Fibroblast of villous mesenchyme (primary cell): ENCODE data around the gene KLHL17. TPM values are rescaled to one million over a fixed set of nuclear protein-coding genes. Genes with fewer than 3 reads are reported as not detected.

Source experiments
- DNase-seq: peaks from one replicate; pipeline ENCODE4 v3.0.0-alpha.2; 2010; ENCODE audit warnings: low read depth
- H3K4me3 ChIP-seq: 2 replicates; pipeline ENCODE4 v1.5.1; 2011; ENCODE audit warnings: low read depth, mild to moderate bottlenecking, low read length
- total RNA-seq: library from RNA; depleted of rRNA; stranded (reverse); fragments of >200 nt; gene quantifications from 2 replicates; pipeline ENCODE4 v1.2.3, GENCODE V29; 2012
- TF ChIP-seq, protein P1 (sequence below): IDR thresholded peaks from 2 replicates; pipeline ENCODE4 v1.5.1; 2012; ENCODE audit warnings: low read depth, mild to moderate bottlenecking, low read length; ENCODE audit not compliant: insufficient read depth

Gene KLHL17
- total RNA-seq, 1 donor: 6.0 TPM

DNA sequence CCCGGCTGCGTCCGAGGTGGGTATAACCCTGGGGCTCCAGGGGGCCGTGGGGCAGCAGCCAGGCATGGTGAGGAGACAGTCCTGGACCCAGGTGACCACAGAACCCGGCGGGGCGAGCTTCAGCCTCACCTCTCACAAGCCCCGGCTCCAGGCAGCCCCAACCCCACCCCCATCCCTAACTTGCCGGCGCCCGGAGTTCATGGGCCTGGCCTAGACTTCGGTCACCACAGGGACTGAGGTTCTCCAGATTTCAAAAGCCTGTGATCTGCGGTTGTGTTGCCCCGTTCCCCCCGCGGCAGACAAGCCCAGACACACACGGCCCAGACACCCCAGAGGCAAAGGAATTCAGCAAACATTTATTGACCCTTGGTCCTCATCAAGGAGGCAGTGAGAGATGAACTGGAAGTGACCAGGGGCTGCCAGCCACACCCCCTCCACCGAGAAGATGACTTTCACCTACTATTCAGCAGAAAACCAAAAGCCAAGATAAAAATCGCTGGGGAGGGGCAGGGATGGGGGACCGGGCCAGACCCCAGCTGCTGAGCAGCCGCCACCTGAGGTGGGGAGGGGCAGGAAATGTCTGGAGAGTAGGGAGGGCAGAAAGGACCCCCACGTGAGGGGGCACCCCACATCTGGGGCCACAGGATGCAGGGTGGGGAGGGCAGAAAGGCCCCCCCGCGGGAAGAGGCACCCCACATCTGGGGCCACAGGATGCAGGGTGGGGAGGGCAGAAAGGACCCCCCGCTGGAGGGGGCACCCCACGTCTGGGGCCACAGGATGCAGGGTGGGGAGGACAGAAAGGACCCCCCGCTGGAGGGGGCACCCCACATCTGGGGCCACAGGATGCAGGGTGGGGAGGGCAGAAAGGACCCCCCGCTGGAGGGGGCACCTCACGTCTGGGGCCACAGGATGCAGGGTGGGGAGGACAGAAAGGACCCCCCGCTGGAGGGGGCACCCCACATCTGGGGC lies 35.6 kb downstream of the KLHL17 start:
- TF ChIP-seq, protein P1, sequence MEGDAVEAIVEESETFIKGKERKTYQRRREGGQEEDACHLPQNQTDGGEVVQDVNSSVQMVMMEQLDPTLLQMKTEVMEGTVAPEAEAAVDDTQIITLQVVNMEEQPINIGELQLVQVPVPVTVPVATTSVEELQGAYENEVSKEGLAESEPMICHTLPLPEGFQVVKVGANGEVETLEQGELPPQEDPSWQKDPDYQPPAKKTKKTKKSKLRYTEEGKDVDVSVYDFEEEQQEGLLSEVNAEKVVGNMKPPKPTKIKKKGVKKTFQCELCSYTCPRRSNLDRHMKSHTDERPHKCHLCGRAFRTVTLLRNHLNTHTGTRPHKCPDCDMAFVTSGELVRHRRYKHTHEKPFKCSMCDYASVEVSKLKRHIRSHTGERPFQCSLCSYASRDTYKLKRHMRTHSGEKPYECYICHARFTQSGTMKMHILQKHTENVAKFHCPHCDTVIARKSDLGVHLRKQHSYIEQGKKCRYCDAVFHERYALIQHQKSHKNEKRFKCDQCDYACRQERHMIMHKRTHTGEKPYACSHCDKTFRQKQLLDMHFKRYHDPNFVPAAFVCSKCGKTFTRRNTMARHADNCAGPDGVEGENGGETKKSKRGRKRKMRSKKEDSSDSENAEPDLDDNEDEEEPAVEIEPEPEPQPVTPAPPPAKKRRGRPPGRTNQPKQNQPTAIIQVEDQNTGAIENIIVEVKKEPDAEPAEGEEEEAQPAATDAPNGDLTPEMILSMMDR: no peak
- H3K4me3 ChIP-seq: no peak overlapping the region
- no peak for DNase-seq

DNA sequence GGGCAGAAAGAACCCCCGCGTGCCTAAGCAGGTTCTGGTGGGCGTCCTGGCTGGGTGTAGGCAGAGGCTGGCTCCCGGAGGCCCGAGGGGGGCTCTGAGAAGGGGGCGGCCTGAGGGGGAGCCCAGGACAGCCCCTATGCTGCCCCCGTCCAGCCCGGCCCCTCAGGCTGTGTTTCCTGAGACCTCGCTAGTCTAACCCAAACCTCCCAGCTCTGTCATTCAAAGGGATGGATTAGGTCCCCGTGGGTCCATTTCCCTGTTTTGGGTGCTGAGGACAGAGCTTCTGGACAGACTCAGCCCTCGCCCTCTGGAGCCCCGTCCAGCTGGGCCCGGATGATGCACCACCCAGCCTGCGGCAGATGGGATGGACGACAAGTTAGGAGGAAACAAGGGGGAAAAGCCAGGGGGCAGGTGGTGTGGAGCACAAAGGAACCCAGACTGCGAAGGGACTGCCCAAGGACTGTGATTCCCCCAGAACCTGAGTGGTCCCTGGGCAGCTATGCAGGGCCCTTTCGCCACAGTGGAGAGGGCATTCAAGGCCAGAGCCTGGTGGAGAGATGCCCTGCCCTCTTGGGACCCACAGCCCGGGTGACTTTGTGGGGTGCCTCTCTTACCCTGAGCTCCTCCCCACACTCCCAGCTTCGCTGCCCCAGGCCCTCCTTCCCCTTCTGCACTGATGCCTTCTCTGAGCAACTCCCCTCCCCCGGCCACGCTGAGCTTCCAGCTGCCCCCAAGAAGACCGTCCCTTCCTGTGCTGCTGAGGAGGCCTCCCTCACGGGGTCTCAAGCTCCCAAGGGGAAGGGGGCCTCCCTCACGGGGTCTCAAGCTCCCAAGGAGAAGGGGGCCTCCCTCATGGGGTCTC lies 36.7 kb downstream of the KLHL17 start:
- H3K4me3 ChIP-seq: no peak overlapping the region
- no peak for DNase-seq
- TF ChIP-seq, protein P1: no peak

DNA sequence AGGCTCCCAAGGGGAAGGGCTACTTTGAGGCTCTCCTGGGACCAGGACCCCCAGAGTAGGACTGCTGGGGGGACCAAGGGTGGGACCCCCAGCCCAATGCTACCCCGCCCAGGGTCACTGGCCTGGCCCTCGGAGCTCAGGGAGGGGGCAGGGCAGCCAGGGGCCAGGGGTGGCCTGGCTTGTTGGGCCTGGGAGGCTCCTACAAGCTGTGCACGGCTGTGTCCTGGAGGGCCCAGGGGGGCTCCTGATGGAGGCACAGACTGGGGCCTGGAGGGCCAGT lies 37.3 kb downstream of the KLHL17 start:
- no peak overlapping the region for H3K4me3 ChIP-seq
- no peak for DNase-seq
- TF ChIP-seq, protein P1: no peak

DNA sequence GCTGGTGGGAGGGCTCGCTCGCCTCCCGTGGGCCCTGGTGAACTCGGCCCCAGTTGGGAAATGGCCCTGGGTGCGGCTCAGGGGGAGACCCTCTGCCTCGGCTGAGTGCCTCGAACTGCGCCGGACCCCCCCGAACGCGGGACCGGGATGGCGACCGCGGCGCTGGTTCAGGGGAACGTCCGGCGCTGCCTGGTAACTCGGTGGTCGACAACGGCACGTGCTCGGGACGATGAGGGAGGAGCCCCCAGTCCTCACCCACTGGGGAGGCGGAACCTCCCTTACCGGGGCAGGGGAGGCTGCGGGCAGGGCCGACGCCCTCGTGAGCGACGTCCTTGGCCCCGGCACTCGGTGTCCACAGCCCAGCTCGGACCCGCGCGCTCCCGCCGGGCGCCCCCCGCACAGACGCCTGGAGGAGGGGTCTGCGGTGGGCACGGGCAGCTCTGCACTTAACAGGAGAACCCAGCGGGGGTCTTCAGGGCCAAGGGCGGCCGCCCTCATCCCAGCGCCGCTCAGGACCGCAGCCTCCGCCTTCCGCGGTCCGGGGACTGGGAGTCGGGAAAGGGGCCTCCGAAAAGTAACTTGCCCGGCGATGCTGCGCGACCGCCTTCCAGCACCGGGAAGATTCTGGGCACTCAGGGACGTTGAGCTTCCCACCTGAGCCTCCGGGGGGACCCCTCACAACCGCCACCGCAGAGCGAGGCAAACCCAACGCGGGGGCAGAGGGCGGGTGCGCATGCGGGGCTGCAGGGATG lies 37.8 kb downstream of the KLHL17 start:
- H3K4me3 ChIP-seq: peak overlapping the region; percentile 25
- no peak for DNase-seq
- TF ChIP-seq, protein P1: no peak

DNA sequence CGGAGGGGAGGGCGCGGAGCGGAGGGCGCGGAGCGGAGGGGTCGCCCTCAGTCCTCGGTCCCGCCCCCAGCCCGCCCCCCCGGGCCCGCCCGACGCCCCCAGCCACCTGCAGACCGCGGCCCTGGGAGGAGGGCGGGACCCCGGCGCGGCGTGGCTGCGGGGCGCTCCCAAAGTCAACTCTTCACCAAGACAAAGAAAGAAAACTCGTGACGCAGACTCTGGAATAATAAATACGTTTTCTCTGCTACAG lies 38.3 kb downstream of the KLHL17 start:
- no peak for DNase-seq
- TF ChIP-seq, protein P1: no peak
- H3K4me3 ChIP-seq: peak overlapping the region; percentile 58

DNA sequence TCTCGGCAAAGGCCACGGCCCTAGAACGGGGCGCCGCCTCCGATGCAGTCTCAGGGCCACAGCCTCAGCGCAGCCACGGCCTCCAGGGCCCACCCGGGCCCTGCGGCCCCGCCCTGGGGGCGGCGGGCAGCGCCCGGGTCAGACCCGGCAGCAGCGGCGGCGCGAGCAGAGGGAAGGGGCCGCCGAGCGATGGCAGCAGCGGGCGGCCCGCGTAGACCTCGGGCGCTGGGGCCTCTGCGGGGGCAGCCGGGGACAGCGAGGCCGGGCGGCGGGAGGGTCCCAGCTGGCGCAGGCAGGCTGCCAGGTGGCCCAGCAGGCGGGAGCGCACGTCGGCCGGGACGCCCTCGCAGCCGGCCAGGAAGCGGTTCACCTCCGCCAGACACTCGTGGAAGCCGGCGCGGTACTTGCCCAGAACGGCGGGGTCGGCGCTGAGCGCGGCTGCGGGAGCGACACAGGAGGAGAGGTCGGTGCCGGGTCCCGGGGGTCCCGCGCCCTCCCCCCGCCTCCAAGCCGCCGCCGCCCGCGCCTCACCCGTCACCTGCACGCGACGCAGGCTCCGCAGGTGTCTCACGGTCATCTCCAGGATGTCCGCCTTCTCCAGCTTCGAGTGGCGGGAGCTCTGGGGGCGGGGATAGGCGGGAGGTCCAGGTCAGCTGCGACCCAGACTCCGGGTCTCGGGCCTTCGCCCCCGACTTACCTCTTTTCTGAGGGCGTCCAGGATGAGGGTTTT lies 38.8 kb downstream of the KLHL17 start:
- TF ChIP-seq, protein P1: peak; percentile 5
- H3K4me3 ChIP-seq: peak overlapping the region; percentile 58
- no peak for DNase-seq
